Measurements from ENCODE around the gene NLN.

DNA sequence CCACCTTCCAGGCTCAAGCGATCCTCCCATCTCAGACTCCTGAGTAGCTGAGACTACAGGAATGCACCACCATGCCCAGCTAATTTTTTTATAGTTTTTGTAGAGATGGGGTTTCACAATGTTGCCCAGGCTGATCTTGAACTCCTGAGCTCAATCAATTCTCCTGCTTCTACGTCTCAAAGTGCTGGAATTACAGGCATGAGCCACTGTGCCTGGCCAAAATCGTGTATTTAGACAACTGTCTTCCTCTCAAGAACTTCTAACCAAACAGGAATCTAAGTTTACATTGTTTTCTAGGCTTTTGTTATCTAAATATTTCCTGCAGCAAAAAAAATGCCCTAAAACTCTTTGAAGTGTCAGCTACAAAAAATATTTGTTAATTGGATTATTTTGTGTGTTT lies 78.8 kb downstream of the NLN start:
- TF ChIP-seq POLR2A (IDR thresholded peaks at IDR 0.05; ENCODE audit: low read depth, low read length) (no peak), POLR2AphosphoS5 (IDR thresholded peaks at IDR 0.05; ENCODE audit: low read depth, low read length) (no peak), TAF1 (IDR thresholded peaks at IDR 0.05; ENCODE audit: borderline replicate concordance, low read depth, low read length) (no peak)

All from GM12892 (cell line).